Measurements from ENCODE around the gene UPK2.
A peak's percentile ranks its signal among the peaks of the same experiment; 100 is the strongest.

UPK2 gene

DNA sequence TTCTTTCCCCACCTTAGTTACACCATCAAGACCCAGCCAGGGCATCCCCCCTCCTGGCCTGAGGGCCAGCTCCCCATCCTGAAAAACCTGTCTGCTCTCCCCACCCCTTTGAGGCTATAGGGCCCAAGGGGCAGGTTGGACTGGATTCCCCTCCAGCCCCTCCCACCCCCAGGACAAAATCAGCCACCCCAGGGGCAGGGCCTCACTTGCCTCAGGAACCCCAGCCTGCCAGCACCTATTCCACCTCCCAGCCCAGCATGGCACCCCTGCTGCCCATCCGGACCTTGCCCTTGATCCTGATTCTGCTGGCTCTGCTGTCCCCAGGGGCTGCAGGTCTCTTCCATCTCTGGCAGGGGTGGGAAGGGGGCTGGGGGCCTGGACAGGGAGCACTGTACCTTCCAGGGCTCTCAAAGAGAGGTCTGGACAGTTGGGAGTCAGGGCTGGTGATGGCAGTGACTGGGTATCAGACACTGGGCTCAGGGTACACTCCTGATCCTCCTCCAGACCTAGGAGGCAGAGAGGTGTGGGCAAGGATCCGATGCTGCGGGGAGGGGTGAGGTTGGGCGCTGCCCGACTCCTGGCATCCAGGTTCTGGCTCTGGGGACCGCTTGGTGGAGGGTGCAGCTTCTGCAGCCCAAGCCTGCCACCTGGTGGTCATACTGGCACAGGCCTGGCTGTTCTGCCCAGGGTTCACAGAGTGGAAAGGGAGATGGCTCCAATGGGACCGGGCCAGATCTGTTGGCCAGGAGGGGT is at the start of gene UPK2:
Gene UPK2, plus strand, starts transcription at position 205 of the 753 bp plus-strand sequence. Its CDS starts 53 bp downstream, at position 258.
- DNase-seq: peak; percentile 83 to 99

DNA sequence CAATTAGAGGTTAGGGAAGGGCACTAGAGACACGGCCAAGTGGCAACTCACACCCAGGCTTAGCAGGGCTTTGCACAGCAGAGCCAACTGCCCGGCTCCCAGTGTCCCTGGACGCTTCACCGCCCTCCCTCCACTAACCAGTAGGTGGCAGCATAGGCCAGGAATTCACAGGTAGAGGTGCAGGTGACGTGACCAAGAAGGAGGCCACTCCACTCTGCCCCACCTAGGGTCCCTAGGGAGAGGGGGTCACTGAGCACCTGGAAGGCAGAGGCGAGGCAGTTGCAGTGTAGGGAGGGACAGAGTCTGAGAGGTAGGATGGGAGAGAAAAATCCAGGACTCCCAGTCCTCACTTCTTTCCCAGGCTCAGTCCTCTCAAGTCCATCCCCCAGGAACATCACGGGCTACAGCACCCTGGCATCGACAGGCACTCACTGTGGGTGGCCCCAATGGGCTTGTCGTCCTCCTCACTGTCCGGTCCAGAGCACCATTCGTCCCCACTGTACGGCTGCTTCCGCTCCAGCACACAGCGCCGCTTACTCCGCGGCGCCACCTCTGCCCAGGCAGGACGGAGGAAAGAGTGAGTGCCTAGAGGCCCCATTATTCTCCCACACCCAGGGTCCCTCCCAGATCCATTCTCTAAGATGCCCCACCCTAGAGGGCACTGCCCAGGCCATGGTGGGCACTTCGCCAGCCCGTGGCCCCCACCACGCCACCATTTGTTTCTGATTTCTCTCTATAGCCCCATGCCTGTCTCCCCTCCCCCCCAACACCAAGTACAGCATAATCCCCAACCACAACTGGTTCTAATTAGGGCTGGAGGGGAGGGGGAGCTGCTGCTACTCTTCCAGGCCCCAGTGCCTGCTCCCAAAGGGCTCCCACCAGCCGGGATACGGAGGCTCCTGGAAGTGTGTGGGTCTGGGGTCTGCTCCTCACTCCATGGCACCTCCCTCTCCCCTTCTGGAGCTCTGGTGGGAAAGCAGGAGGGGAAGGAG is 48.8 kb upstream of the UPK2 start:
- DNase-seq: peak; percentile 96 to 99

DNA sequence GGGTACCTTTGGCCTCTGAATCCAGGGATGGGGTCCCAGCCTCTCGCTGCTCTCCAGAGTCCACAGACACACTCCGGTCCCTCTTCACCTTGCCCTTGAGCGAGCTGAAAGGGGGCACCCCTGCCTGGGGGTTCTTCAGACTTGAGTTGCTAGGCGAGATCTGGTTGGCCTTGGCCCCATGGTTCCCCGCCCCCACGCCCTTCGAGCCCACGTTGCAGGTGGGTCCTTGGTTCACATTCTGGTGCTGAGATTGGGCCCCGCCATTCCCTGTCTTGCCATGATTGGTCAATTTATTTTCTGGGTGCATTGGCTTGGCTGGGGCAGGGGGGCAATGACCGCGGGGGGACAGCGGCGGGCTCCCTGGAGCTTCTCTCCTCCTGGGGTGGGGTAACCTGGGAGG is 47.8 kb upstream of the UPK2 start:
- DNase-seq: no peak

DNA sequence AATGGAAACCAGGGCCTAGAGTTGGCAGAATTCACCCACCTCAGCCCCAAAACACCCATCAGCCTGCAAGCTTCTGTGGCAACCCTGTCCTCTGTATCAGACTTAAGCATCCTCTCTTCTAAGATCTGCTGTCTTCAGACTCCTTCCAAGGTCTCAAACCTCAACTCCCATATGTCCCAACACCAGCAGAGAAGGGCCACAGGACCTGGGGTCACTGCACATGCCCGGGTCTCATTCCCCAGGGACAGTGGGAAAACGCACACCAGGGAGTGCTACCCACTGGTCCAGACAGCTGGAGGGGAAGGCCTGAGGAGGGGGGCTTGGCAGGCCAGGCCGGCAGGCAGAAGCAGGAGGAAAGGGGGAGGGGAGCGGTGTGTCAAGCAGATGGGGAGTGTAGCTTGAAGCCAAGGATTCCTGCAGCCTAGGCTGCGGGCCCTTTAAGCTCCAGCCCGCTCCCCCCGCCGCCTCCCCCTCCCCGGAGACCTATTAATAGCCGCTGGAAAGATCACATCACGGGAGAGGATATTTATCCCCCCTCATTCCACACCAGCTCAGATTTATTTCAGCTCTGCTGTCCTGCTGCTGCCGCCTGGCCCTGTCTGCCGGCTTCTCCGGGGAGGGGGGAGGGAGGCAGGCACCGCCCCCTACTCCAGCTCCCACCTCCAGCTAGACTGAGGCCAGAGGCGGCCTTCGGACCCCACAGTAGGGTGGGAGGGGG is 47.0 kb upstream of the UPK2 start:
- DNase-seq: peak; percentile 88 to 97

DNA sequence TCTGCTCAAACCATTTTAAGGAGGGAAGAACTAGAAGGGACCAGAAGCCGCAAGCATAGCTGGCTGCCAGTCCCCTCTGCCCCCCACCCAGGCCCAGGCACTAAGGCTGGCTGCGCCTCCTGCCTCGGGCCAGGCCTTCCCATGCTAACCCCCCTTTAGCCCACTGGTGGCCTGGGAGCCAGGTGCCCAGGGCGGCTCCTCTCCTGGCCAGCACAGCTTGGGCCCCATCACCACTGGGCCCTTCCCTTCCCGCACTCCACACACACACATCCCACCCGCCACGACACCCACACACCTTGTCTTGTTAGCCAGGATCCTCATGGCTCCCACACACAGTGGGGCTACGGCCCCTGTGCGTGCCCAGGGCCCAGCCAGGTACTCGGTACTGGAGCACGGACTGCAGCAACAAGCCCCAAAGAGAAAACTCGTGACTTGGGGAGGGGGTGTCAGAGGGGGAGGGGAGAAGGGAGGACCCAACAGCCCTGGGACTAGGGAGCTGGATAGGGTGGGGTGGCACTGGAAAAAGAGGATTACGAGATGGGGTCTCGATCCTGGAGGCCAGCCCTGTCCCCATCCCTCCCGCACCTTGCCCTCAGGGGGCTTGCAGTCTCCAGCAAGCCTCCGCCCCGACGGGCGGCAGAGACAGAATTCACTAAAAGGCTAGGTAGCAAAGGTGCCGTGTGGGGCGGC is 46.3 kb upstream of the UPK2 start:
- peak in 1 of 2 experiments; percentile 80 for DNase-seq

DNA sequence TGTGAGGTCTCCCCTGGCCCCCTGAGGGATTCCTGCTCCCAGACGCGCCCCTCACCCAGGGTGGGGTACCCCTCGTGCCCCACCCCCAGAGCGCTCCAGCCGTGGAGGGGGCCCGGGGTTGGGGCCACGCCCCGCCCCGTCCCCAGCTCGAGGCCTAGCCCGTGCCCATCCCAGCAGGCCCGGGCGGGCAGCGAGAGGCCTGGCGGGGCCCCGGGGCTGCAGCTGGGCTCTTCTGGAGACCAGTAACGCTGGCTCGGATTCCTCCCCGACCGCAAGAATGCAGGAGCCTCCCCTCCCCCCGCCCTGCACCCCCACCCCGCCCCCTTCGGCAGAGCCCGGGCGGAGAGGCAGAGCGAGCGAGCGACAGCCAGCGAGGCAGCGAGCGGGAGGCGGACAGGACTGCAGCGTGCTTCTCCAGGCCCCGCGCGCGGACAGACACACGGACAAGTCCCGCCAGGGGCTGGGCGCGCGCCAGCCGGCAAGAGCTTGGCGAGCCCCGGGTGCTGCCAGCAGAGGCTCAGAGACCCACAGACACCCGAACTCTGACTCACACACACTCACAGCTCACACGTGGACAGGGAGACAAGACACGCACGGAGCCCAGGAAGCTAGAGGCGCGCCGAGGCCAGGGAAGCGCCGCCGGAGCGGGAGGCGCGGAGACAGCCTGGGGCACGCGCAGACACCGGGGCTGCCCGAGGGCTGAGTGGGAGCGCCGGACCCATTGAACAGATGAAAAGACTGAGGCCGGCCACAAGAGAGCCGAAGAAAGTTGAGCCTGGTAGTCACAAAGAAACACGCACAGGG is 45.6 kb upstream of the UPK2 start:
- peak; percentile 86 to 99 for DNase-seq

DNA sequence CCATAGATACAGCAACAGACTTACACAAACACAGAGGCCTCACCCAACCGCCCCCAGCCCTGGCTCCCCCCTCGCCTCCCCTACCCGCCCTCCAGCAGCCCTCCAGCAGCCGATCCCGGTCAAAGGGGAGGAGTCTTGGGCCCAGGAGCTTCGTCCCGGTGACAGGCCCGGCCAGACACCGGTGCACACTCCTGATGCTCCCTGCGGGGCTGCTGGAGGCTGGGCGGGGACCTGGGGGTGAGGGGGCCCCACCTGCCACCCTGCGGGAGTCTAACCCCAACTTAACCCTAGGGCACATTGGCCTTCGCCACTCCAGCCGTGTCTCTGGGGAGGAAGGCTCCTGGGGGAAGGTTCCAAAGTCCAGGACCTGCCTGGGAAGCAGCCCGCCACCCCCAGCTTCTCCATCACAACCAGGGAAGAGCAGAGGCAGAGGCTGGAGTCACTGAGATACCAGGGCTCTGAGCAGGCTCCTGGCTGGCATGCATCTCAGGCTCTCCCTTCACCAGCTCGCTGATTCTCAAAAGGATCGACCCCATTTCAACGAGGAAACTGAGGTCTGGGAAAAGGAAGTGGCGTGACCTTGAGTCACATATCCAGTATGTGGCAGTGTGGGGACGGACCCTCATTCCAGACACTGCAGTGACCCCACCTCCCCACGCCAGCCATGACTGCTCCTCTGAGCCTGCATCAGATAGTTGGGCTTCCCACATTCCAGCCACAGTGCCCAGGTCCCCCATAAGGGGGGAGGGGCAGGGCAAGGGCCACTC is 44.8 kb upstream of the UPK2 start:
- DNase-seq: peak; percentile 89 to 98

DNA sequence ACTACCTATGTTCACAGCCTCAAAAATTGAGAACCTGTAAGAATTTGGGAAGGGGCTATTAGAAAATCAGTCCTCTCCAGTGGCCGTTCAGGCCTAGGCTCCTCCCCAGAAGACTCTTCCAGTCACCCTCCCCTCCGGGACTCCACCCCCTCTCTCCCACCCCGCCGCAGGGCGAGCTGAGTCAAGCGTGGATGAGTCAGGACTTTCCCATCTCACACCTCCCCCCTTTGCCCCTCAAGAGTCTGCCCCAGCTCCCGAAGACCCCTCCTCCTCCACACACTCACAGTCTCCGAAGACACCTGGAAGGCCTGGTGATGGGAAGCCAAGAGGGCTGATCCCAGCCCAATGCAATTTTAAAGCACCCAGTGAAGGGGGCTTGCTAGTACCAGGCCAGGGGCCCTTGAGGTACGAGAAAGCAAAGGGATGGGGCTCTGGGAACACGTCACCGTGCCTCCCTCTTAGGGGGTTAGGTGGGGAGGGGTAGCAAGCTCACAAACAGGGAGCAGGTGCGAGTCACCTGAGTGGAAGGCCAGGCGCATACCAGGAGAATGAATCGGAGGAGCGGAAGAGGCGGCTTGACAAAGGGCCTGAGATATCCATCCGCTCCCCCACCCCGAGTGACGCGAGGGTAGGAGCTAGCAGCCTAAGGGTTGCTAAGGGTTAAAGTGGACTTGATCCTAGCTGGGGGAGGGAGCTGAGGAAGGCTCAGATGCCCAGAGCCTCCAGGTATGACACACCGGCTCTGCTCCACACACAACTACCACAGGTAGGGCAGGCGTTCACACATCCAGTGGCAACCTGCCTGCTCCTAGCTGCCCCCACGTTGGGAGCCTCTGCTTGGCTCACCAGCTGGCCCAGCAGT is 44.0 kb upstream of the UPK2 start:
- DNase-seq: peak; percentile 91 to 98

DNA sequence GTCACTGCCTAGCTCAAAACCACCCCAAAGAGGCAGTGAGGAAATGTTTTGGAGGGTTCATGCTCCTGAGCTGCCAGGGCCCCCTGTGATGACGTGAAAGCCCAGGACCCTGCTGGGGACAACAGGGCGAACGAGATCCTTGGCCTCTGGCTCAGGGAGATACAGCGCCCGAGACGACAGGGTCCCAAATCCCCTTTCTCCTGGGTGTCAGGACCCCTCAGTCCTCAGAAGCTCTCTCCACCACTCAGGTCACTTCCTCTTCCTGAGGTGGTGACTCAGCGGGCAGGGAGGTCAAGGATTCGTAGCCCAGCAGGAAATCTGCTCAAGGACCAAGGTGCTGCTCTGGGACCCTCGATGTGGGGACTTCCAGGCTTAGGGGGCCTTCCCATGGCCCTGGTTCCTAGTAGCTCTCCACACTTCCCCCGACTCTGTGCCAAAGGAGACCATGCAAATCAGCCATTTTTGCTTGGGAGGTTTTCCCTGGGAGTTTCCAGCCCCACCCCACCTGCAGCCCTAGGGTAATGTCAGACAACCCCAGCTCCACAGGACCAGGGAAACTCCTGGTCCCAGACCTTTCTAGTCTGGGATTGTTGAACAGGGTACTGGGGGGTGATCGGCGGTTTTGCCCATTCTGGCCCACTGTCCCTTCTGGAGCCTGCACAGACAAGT is 43.2 kb upstream of the UPK2 start:
- DNase-seq: peak; percentile 94 to 98

DNA sequence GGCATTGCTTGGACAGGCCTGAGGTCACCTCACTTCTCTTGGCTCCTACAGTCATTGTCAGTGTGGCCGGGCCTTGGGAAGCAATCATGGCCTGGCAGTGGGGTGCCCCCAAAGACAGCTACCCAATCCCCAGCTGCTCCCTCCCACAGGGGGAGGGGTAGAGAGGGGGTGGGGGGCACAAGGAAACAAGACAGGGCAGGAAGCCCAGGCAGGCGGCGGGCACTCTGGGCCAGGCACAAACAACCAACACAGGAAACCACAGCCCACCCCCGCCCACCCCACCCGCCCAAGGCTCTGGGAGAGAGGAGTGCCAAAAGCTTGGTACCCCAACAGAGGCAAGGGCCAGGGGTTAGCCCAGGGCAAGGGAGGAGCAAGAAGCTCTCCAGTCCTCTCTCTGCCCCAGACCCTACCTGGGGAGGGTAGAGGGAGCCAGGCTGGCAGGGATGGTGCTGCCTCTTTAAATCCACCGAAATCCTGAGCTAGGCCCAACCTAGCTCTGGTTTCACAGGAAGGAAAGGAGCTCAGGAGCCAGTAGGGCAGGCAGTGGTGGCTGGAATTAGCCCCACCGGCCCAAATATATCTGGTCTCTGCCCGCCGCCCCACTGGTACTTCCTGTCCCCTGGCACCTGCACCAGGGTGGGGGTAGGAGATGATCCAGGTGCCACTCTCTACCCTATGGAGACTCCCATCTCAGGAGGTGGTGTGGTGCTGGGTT is 42.5 kb upstream of the UPK2 start:
- DNase-seq: peak in 1 of 2 experiments; percentile 95

DNA sequence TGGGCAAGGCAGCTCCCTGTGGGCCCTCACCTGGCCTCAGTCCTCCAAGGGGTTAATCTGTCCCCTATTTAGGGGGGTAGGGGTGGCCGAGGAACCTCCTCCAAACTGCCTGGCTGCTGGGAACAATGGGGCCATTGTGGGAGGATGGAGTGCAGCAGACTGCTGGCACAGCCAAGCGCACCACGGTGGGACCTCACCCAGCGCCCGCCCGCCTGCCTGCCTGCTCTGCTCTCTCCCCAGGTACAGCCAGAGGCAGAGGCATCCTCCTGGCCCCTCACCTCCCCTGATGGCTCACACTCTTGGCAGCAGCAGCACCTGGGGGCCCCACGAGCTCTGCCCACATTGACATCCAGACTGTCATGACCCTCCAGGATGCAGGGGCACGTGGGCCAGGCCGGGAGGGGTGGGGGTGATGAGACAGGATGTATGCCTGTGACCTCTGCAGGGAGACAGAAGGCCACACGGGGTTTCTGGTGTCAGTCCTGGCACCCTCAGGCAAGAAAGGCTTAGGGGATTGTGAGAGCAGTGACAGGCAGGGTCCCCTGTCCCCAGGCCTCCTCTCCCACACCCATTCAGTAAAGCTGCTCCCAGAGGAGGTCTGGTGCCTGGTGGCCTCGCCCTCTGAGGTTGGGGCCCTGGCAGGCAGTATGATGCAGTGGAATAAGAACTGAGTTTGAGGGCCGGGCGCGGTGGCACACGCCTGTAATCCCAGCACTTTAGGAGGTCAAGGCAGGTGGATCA is 41.8 kb upstream of the UPK2 start:
- peak; percentile 99 to 100 for DNase-seq

DNA sequence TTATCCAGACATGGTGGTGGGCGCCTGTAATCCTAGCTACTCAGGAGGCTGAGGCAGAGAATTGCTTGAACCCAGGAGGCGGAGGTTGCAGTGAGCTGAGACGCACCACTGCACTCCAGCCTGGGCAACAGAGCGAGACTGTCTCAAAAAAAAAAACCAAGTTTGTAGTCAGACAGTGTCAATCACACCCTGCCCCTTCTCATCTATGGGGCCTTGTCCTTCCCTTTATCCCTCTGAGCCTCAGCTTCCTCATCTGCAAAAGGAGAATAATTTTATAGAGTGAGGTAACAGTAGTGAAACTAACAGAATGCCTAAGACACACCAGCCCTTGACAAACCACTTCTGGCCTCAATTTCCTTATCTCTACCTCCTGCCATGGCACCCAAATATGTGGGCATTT is 41.1 kb upstream of the UPK2 start:
- peak in 1 of 2 experiments; percentile 61 for DNase-seq

DNA sequence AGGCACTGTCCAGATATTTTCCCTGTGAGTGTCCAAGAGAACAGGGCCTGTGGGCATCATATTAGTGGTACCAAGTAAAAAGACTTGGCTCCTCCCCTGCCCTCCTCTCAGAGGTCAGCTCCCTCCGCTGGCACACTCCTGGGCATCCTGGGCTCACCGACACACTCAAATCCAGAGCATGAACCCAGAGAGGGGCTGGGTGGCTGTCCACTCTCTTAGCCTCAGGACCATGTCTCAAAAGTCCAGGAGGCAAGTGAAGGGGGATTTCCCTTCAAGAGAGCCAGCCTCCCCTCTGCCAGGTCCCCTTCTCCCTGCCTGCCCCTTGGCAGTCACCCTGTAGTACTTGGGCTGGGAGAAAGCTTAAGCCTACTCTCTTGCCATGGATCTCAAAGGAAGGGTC is 40.7 kb upstream of the UPK2 start:
- no peak for DNase-seq

DNA sequence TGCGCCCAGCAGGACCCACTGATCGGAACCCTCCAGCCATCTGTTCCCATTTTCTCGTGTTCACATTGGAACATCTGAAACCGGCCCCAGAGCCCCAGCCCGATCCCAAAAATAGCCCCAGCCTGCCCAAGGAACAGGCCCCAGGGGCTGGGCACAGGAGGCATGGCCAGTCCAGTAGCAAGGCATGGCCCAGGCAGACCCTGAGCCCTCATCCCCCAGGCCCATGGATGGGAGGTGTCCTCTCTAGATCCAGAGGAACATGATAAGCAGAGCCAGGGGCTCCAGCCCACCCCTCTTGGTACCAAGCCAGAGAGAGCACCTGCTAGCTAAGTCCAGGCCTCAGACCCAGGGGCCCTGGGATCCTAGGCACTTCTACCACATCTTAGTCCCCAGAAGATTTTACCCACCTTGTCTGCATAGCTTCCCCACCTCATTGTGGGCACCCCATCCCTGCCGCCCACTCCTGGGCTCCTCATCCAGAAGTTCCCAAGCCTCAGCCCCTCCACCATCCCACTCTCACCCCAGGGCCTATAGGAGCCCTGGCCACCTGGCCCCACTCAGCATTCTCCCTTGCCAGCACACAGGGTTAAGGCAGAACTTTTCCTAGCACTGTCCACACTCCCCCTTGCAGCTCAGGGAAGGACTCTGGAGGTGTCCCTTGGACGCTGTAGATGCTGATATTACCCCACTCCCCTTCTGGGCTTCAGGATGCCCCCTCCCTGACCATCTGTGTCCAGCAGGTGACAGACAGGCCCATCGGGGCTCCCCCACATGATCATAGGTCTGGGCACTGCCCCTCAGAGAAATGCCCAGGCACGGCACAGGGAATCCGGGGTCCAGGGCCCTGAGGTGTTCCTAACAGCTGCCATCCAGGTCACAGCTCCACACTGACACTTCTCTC is 39.9 kb upstream of the UPK2 start:
- DNase-seq: no peak

DNA sequence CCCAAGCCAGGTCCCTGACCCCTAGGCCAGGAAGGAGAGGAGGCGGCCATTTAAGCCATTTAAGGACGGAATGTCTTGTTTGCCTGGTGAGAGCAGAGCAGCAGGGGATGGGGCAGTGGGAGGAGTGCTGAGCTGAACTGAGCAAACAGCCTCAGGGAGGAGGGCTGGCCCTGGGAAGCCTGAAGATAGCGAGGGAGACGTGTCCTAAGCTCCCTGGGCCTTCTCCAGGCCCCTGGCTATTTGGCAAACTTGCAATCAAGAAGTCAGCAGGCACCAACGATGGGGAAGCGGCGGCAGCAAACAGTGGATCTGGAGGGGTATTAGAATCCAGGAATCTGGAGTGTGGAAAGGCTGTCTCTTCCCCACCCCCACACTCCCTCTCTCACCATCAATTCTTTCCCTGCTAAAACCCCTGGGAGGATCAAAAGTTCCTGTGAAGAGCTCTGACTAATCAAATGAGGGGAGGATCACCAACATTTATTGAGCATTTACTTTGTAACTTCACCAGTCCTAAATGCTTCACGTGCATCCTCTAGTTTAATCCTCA is 39.2 kb upstream of the UPK2 start:
- peak; percentile 72 to 85 for DNase-seq

DNA sequence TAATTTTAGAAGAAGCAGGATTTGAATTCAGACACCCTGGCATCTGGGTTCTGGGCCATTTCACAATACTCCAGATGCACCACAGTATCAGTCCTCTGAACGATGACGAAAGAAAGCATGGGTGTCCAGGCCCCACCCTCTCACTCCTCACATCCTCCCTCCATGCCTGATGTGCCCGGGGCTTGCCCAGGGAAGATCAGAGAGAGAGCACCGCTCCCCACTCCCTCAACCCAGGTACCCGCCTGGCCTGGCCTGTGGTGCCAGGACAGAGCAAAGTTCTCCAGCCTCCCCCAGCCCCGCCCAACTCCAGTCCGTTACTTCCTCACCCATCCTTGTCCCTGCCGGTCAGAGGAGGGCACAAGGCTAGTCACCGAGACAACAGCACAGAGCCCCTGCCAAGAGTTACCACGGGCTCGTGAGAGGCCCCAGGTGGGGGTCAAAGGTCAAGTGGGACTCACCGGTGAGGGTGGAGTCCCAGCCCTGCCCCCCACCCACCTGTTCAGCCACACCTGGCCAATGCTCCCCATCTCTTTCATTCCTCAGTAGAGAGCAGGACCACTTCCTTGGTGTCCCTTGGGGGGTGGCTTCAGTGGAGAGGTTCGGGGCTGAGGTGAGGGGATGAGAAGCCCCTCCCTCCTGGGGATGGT is 38.5 kb upstream of the UPK2 start:
- peak; percentile 78 to 83 for DNase-seq

All from NCI-H526 (cell line).